Measurements from ENCODE around the gene PCDHB6.
"Not testable (repeated sequence)": the region's sequence is repeated elsewhere in the genome, so short reads cannot be mapped to it uniquely, and the experiment has no call there.

The PCDHB6 gene

GRCh38 chr5:141137346-141137745, 12.5 kb upstream of the PCDHB6 start:
- H2AFZ ChIP-seq (ENCODE audit: low read depth, low read length); H3K4me1 ChIP-seq (ENCODE audit: insufficient read depth, low read length); H3K4me3 ChIP-seq (ENCODE audit: low read length); H3K27me3 ChIP-seq (ENCODE audit: insufficient read depth, low read length); H3K36me3 ChIP-seq (ENCODE audit: insufficient read depth, low read length): not testable (repeated sequence)
- H3K9me3 ChIP-seq (ENCODE audit: low read length): peaks cover 14% of the 10 kb centered on the region

GRCh38 chr5:141150224-141150992, 551 bp downstream of the PCDHB6 start:
- Histone ChIP-seq H2AFZ (ENCODE audit: low read depth, low read length) (no peak overlapping the region), H3K9me3 (ENCODE audit: low read length) (peaks cover 14% of the 10 kb centered on the region), H3K27me3 (ENCODE audit: insufficient read depth, low read length) (no peaks in the 10 kb centered on the region), H3K4me3 (ENCODE audit: low read length) (no peak overlapping the region), H3K36me3 (ENCODE audit: insufficient read depth, low read length) (no peaks in the 10 kb centered on the region), H3K4me1 (ENCODE audit: insufficient read depth, low read length) (no peaks in the 10 kb centered on the region)

- Histone ChIP-seq H3K4me1 (ENCODE audit: insufficient read depth, low read length) (no peaks in the 10 kb centered on the region), H3K9me3 (ENCODE audit: low read length) (peaks cover 14% of the 10 kb centered on the region), H3K27me3 (ENCODE audit: insufficient read depth, low read length) (no peaks in the 10 kb centered on the region), H3K36me3 (ENCODE audit: insufficient read depth, low read length) (no peaks in the 10 kb centered on the region), H2AFZ (ENCODE audit: low read depth, low read length) (no peak overlapping the region), H3K4me3 (ENCODE audit: low read length) (no peak overlapping the region)
These were observed 1.1 kb downstream of the PCDHB6 start for GRCh38 chr5:141150993-141151325.

GRCh38 chr5:141151632-141152031, 1.8 kb downstream of the PCDHB6 start:
- not testable (repeated sequence) for H3K27me3 ChIP-seq (ENCODE audit: insufficient read depth, low read length); H3K4me3 ChIP-seq (ENCODE audit: low read length)
- peaks cover 19% of the 10 kb centered on the region for H3K9me3 ChIP-seq (ENCODE audit: low read length)

GRCh38 chr5:141152096-141152495, 2.2 kb downstream of the PCDHB6 start:
- H2AFZ ChIP-seq (ENCODE audit: low read depth, low read length); H3K4me1 ChIP-seq (ENCODE audit: insufficient read depth, low read length); H3K36me3 ChIP-seq (ENCODE audit: insufficient read depth, low read length); H3K4me3 ChIP-seq (ENCODE audit: low read length); H3K27me3 ChIP-seq (ENCODE audit: insufficient read depth, low read length): not testable (repeated sequence)
- peaks cover 21% of the 10 kb centered on the region for H3K9me3 ChIP-seq (ENCODE audit: low read length)

More at GRCh38 chr5:141151632-141152031, 1.8 kb downstream of the PCDHB6 start:
- H3K36me3 ChIP-seq (ENCODE audit: insufficient read depth, low read length); H2AFZ ChIP-seq (ENCODE audit: low read depth, low read length); H3K4me1 ChIP-seq (ENCODE audit: insufficient read depth, low read length): not testable (repeated sequence)

GRCh38 chr5:141155540-141156374, 5.9 kb downstream of the PCDHB6 start:
- Histone ChIP-seq H3K27me3 (ENCODE audit: insufficient read depth, low read length) (no peaks in the 10 kb centered on the region), H2AFZ (ENCODE audit: low read depth, low read length) (no peak overlapping the region), H3K9me3 (ENCODE audit: low read length) (peaks cover 14% of the 10 kb centered on the region), H3K4me1 (ENCODE audit: insufficient read depth, low read length) (no peaks in the 10 kb centered on the region), H3K36me3 (ENCODE audit: insufficient read depth, low read length) (no peaks in the 10 kb centered on the region), H3K4me3 (ENCODE audit: low read length) (no peak overlapping the region)

GRCh38 chr5:141157356-141157755, 7.5 kb downstream of the PCDHB6 start:
- H3K4me1 ChIP-seq (ENCODE audit: insufficient read depth, low read length); H2AFZ ChIP-seq (ENCODE audit: low read depth, low read length); H3K4me3 ChIP-seq (ENCODE audit: low read length); H3K9me3 ChIP-seq (ENCODE audit: low read length); H3K27me3 ChIP-seq (ENCODE audit: insufficient read depth, low read length); H3K36me3 ChIP-seq (ENCODE audit: insufficient read depth, low read length): not testable (repeated sequence)

- not testable (repeated sequence) for H3K9me3 ChIP-seq (ENCODE audit: low read length); H3K4me1 ChIP-seq (ENCODE audit: insufficient read depth, low read length); H3K27me3 ChIP-seq (ENCODE audit: insufficient read depth, low read length); H3K36me3 ChIP-seq (ENCODE audit: insufficient read depth, low read length); H2AFZ ChIP-seq (ENCODE audit: low read depth, low read length); H3K4me3 ChIP-seq (ENCODE audit: low read length)
These were observed 8.0 kb downstream of the PCDHB6 start for GRCh38 chr5:141157901-141158300.

GRCh38 chr5:141172381-141173204, 22.7 kb downstream of the PCDHB6 start, which contains the start of gene PCDHB7:
Gene PCDHB7, plus strand, starts transcription at chr5:141172644. Its CDS starts 192 bp downstream, at chr5:141172836.
- no peak within 1 kb of the TSS for H3K4me3 ChIP-seq (ENCODE audit: low read length)
- H3K36me3 ChIP-seq (ENCODE audit: insufficient read depth, low read length): no peaks in the 10 kb centered on the region
- no peaks in the 10 kb centered on the region for H3K27me3 ChIP-seq (ENCODE audit: insufficient read depth, low read length)
- no peaks in the 10 kb centered on the region for H3K4me1 ChIP-seq (ENCODE audit: insufficient read depth, low read length)
- H3K9me3 ChIP-seq (ENCODE audit: low read length): peaks cover 11% of the 10 kb centered on the region
- H2AFZ ChIP-seq (ENCODE audit: low read depth, low read length): no peak within 1 kb of the TSS

- peaks cover 14% of the 10 kb centered on the region for H3K9me3 ChIP-seq (ENCODE audit: low read length)
- not testable (repeated sequence) for H2AFZ ChIP-seq (ENCODE audit: low read depth, low read length); H3K27me3 ChIP-seq (ENCODE audit: insufficient read depth, low read length); H3K4me1 ChIP-seq (ENCODE audit: insufficient read depth, low read length); H3K4me3 ChIP-seq (ENCODE audit: low read length); H3K36me3 ChIP-seq (ENCODE audit: insufficient read depth, low read length)
These were observed 24.6 kb downstream of the PCDHB6 start for GRCh38 chr5:141174291-141175104.

- no peak overlapping the region for H2AFZ ChIP-seq (ENCODE audit: low read depth, low read length)
- H3K36me3 ChIP-seq (ENCODE audit: insufficient read depth, low read length): no peaks in the 10 kb centered on the region
- no peaks in the 10 kb centered on the region for H3K27me3 ChIP-seq (ENCODE audit: insufficient read depth, low read length)
- H3K4me1 ChIP-seq (ENCODE audit: insufficient read depth, low read length): no peaks in the 10 kb centered on the region
- peaks cover 14% of the 10 kb centered on the region for H3K9me3 ChIP-seq (ENCODE audit: low read length)
- H3K4me3 ChIP-seq (ENCODE audit: low read length): no peak overlapping the region
These were observed 26.1 kb downstream of the PCDHB6 start for GRCh38 chr5:141175933-141176332.

GRCh38 chr5:141177577-141178191, 27.8 kb downstream of the PCDHB6 start, which contains the start of gene PCDHB8:
Gene PCDHB8, plus strand, starts transcription at chr5:141177790. Its CDS starts 245 bp downstream, at chr5:141178035.
- H3K36me3 ChIP-seq (ENCODE audit: insufficient read depth, low read length); H2AFZ ChIP-seq (ENCODE audit: low read depth, low read length); H3K27me3 ChIP-seq (ENCODE audit: insufficient read depth, low read length); H3K4me3 ChIP-seq (ENCODE audit: low read length); H3K4me1 ChIP-seq (ENCODE audit: insufficient read depth, low read length): not testable (repeated sequence)
- peaks cover 14% of the 10 kb centered on the region for H3K9me3 ChIP-seq (ENCODE audit: low read length)
